ENCODE measurements around the gene ENGASE.

GRCh38 chr17:79027925-79028491 is 46.6 kb upstream of the ENGASE start:
- TF ChIP-seq MCM3 (IDR thresholded peaks at IDR 0.05) (no peak), FOXK1 (CRISPR knock-in tag; IDR thresholded peaks at IDR 0.05; ENCODE audit: borderline replicate concordance) (no peak), YY1 (IDR thresholded peaks at IDR 0.05; ENCODE audit: borderline replicate concordance in 1 of 3, control insufficient read depth in 1 of 3, extremely low read depth in 1 of 3, insufficient read depth in 3 of 3, insufficient read length in 1 of 3, insufficient replicate concordance in 2 of 3, low read depth in 1 of 3, low read length in 2 of 3) (no peak), ZFP30 (CRISPR knock-in tag; IDR thresholded peaks at IDR 0.05; ENCODE audit: borderline replicate concordance) (no peak), ZBTB7A (IDR thresholded peaks at IDR 0.05; ENCODE audit: borderline replicate concordance, control insufficient read depth, low read depth, low read length) (no peak), KAT7 (CRISPR knock-in tag; IDR thresholded peaks at IDR 0.05; ENCODE audit: borderline replicate concordance) (no peak), KDM4B (IDR thresholded peaks at IDR 0.05; ENCODE audit: borderline replicate concordance in 2 of 2, low read depth in 1 of 2) (no peak)
